ENCODE results near the gene PCDHB11.

- TF ChIP-seq CTCF (conservative IDR thresholded peaks at IDR 0.05; ENCODE audit: low read depth, low read length) (no peak), EZH2 (IDR thresholded peaks at IDR 0.05; ENCODE audit: borderline replicate concordance, low read depth, low read length, poor library complexity, severe bottlenecking) (no peak)
Observed at GRCh38 chr5:141150224-141150992, 49.0 kb upstream of the PCDHB11 start.
